H9 (cell line): Measurements from ENCODE around the gene PGM1. TPM values are rescaled to one million over a fixed set of nuclear protein-coding genes. Genes with fewer than 3 reads are reported as not detected.

Source experiments
- DNase-seq: peaks from one replicate; pipeline ENCODE4 v3.0.0-alpha.2; 2017
- H2AFZ ChIP-seq: one replicate; pipeline ENCODE4 v1.6.1; 2013; ENCODE audit warnings: mild to moderate bottlenecking, low read length, control low read depth, moderate library complexity
- H2AK5ac ChIP-seq: 2 replicates; pipeline ENCODE4 v1.6.1; 2013; ENCODE audit warnings: low read length, control low read depth, mixed read lengths; ENCODE audit not compliant: insufficient read length
- H2BK120ac ChIP-seq: one replicate; pipeline ENCODE4 v1.6.1; 2013; ENCODE audit warnings: low read depth, mild to moderate bottlenecking, low read length, control low read depth, inconsistent platforms; ENCODE audit not compliant: poor library complexity, severe bottlenecking
- H2BK12ac ChIP-seq: 2 replicates; pipeline ENCODE4 v1.6.1; 2013; ENCODE audit warnings: low read length, control low read depth, mixed read lengths, low read depth; ENCODE audit not compliant: insufficient read length
- H2BK15ac ChIP-seq: 2 replicates; pipeline ENCODE4 v1.6.1; 2013; ENCODE audit warnings: low read depth, low read length, control low read depth
- H2BK20ac ChIP-seq: one replicate; pipeline ENCODE4 v1.6.1; 2013; ENCODE audit warnings: low read depth, mild to moderate bottlenecking, low read length, control low read depth, inconsistent platforms; ENCODE audit not compliant: poor library complexity, severe bottlenecking
- H2BK5ac ChIP-seq: 2 replicates; pipeline ENCODE4 v1.6.1; 2013; ENCODE audit warnings: low read length, control low read depth, mixed read lengths; ENCODE audit not compliant: insufficient read length
- H3K14ac ChIP-seq: 2 replicates; pipeline ENCODE4 v1.6.1; 2013; ENCODE audit warnings: low read length, control low read depth; ENCODE audit not compliant: insufficient read depth
- H3K18ac ChIP-seq: 2 replicates; pipeline ENCODE4 v1.6.1; 2013; ENCODE audit warnings: low read depth, mild to moderate bottlenecking, mixed read lengths, low read length, control low read depth; ENCODE audit not compliant: insufficient read length
- H3K23ac ChIP-seq: 2 replicates; pipeline ENCODE4 v1.6.1; 2013; ENCODE audit warnings: low read length, control low read depth, mixed read lengths, low read depth; ENCODE audit not compliant: insufficient read length
- H3K23me2 ChIP-seq: 2 replicates; pipeline ENCODE4 v1.6.1; 2013; ENCODE audit warnings: low read depth, mild to moderate bottlenecking, mixed read lengths, low read length, control low read depth; ENCODE audit not compliant: insufficient read length, poor library complexity, severe bottlenecking
- H3K27ac ChIP-seq: 2 replicates; pipeline ENCODE4 v1.5.1; 2013; ENCODE audit warnings: low read length, control low read depth, mixed read lengths, low read depth; ENCODE audit not compliant: insufficient read length
- H3K27me3 ChIP-seq: 2 replicates; pipeline ENCODE4 v1.6.1; 2013; ENCODE audit warnings: low read length, control low read depth, inconsistent platforms; ENCODE audit not compliant: insufficient read depth
- H3K4ac ChIP-seq: 2 replicates; pipeline ENCODE4 v1.6.1; 2013; ENCODE audit warnings: low read depth, mild to moderate bottlenecking, control low read depth, inconsistent platforms, low read length, moderate library complexity
- H3K4me1 ChIP-seq: 2 replicates; pipeline ENCODE4 v1.6.1; 2013; ENCODE audit warnings: low read length, control low read depth, inconsistent platforms; ENCODE audit not compliant: insufficient read depth
- H3K4me2 ChIP-seq: 2 replicates; pipeline ENCODE4 v1.6.1; 2013; ENCODE audit warnings: low read length, control low read depth, mixed read lengths; ENCODE audit not compliant: insufficient read length, insufficient read depth
- H3K56ac ChIP-seq: 2 replicates; pipeline ENCODE4 v1.6.1; 2013; ENCODE audit warnings: low read depth, mild to moderate bottlenecking, mixed read lengths, low read length, control low read depth; ENCODE audit not compliant: insufficient read length
- H3K79me1 ChIP-seq: 2 replicates; pipeline ENCODE4 v1.6.1; 2013; ENCODE audit warnings: low read depth, mild to moderate bottlenecking, moderate library complexity, low read length, control low read depth, inconsistent platforms; ENCODE audit not compliant: insufficient read depth, poor library complexity, severe bottlenecking
- H3K79me2 ChIP-seq: 2 replicates; pipeline ENCODE4 v1.6.1; 2013; ENCODE audit warnings: low read length, control low read depth, inconsistent platforms; ENCODE audit not compliant: insufficient read depth
- H3K9ac ChIP-seq: 2 replicates; pipeline ENCODE4 v1.6.1; 2013; ENCODE audit warnings: low read length, control low read depth, mixed read lengths; ENCODE audit not compliant: insufficient read length; ENCODE audit errors: extremely low read depth
- H3K9me3 ChIP-seq: one replicate; pipeline ENCODE4 v1.6.1; 2013; ENCODE audit warnings: low read depth, low read length, inconsistent platforms; ENCODE audit not compliant: control insufficient read depth
- H3T11ph ChIP-seq: one replicate; pipeline ENCODE4 v1.6.1; 2013; ENCODE audit warnings: mild to moderate bottlenecking, low read length, control low read depth, inconsistent platforms
- H4K20me1 ChIP-seq: one replicate; pipeline ENCODE4 v1.6.1; 2013; ENCODE audit not compliant: control insufficient read depth, insufficient read length, insufficient read depth
- H4K5ac ChIP-seq: 2 replicates; pipeline ENCODE4 v1.6.1; 2013; ENCODE audit warnings: low read depth, mild to moderate bottlenecking, mixed read lengths, low read length, control low read depth; ENCODE audit not compliant: insufficient read length
- H4K8ac ChIP-seq: replicated peaks from 2 replicates; pipeline ENCODE4 v1.6.1; 2013; ENCODE audit warnings: low read length, control low read depth, mixed read lengths, low read depth; ENCODE audit not compliant: insufficient read length
- H4K91ac ChIP-seq: 2 replicates; pipeline ENCODE4 v1.6.1; 2013; ENCODE audit warnings: low read depth, mild to moderate bottlenecking, moderate library complexity, mixed read lengths, low read length, control low read depth; ENCODE audit not compliant: insufficient read length
- H3K27ac Mint-ChIP-seq, 3 experiments: 2 replicates in 2 of 3; 3 replicates in 1 of 3; pipeline ENCODE4 v1.8.0; 2020 to 2021; ENCODE audit warnings: mixed read lengths in 3 of 3, mild to moderate bottlenecking in 1 of 3, moderate library complexity in 1 of 3
- H3K27me3 Mint-ChIP-seq: 2 replicates; pipeline ENCODE4 v1.8.0; 2021; ENCODE audit warnings: low read depth, mild to moderate bottlenecking, moderate library complexity, mixed read lengths
- H3K36me3 Mint-ChIP-seq, 3 experiments: 2 replicates in 2 of 3; 3 replicates in 1 of 3; pipeline ENCODE4 v1.8.0; 2020 to 2021; ENCODE audit warnings: low read depth in 3 of 3, mixed read lengths in 3 of 3; ENCODE audit not compliant: insufficient read depth in 1 of 3
- H3K4me1 Mint-ChIP-seq, 2 experiments: 2 replicates each; pipeline ENCODE4 v1.8.0; 2020; ENCODE audit warnings: mixed read lengths in 2 of 2
- H3K4me3 Mint-ChIP-seq, 2 experiments: 2 replicates in 1 of 2; 3 replicates in 1 of 2; pipeline ENCODE4 v1.8.0; 2020 to 2021; ENCODE audit warnings: mild to moderate bottlenecking in 2 of 2, mixed read lengths in 2 of 2, moderate library complexity in 1 of 2
- H3K9me3 Mint-ChIP-seq, 2 experiments: 2 replicates in 1 of 2; 3 replicates in 1 of 2; pipeline ENCODE4 v1.8.0; 2020; ENCODE audit warnings: mild to moderate bottlenecking in 2 of 2, mixed read lengths in 2 of 2, moderate library complexity in 1 of 2
- CTCF ChIP-seq: fragments of 200-600 bp; sonication (generic); conservative IDR thresholded peaks from 3 replicates; pipeline ENCODE4 v1.8.0; 2021; ENCODE audit warnings: antibody characterized with exemption, mild to moderate bottlenecking
- WGBS: extraction: QIAGEN DNeasy Blood & Tissue Kit; methylation state at CpG from one replicate; pipeline ENCODE4 v1.1.7; 2013; ENCODE audit warnings: missing lambda C conversion rate, low lambda C conversion rate, mixed read lengths; ENCODE audit not compliant: insufficient read length; ENCODE audit errors: extremely low coverage; 5-methylcytosine and 5-hydroxymethylcytosine counted together
- total RNA-seq: library from RNA; stranded (reverse); gene quantifications from 2 replicates; pipeline ENCODE4 v1.2.1, GENCODE V29; 2021

Gene PGM1
- total RNA-seq, 1 experiment from 2014 or later = 56.4 TPM

GRCh38 chr1:63643517-63643916, 50.3 kb downstream of the PGM1 start:
- H3K27me3 Mint-ChIP-seq = no peaks in the 10 kb centered on the region; the same call in 1 of the 2 replicates
- H3K27ac Mint-ChIP-seq = no peak overlapping the region

More at GRCh38 chr1:63643517-63643916, 50.3 kb downstream of the PGM1 start:
- TF ChIP-seq CTCF = no peak
- H3K14ac ChIP-seq = no peak overlapping the region
- Mint-ChIP-seq H3K4me3 (no peak overlapping the region), H3K4me1 (0 out of 4 replicates have a peak, but pooled peaks cover 2 to 3% of the 10 kb centered on the region in 2 experiments), H3K36me3 (peaks cover 0 to 11% (median 4%) of the 10 kb centered on the region in 3 experiments; a peak in 4 of 7 replicates), H3K9me3 (no peaks in the 10 kb centered on the region)
- no peak overlapping the region for H2BK20ac ChIP-seq
- no CpG with 5 or more reads among the region's 3 CpGs for WGBS
- H4K20me1 ChIP-seq = no peaks in the 10 kb centered on the region
- no peak overlapping the region for H2AFZ ChIP-seq
- no peak overlapping the region for H2BK12ac ChIP-seq
- no peaks in the 10 kb centered on the region for H3K9me3 ChIP-seq
- H3T11ph ChIP-seq = no peak overlapping the region
- H3K4me2 ChIP-seq = no peak overlapping the region
- no peak overlapping the region for H3K9ac ChIP-seq
- no peak overlapping the region for H4K5ac ChIP-seq
- no peaks in the 10 kb centered on the region for H3K79me2 ChIP-seq
- H2BK5ac ChIP-seq = no peak overlapping the region
- no peaks in the 10 kb centered on the region for H3K27me3 ChIP-seq
- no peak overlapping the region for H3K23ac ChIP-seq
- H2BK15ac ChIP-seq = no peak overlapping the region
- H2BK120ac ChIP-seq = no peak overlapping the region
- no peak overlapping the region for H3K18ac ChIP-seq
- H4K91ac ChIP-seq = no peak overlapping the region
- 0 out of 2 replicates have a peak, but pooled peaks cover 2% of the 10 kb centered on the region for H3K4me1 ChIP-seq
- DNase-seq = no peak
- H3K56ac ChIP-seq = no peak overlapping the region
- no peaks in the 10 kb centered on the region for H3K79me1 ChIP-seq
- H3K23me2 ChIP-seq = no peaks in the 10 kb centered on the region
- H3K4ac ChIP-seq = no peak overlapping the region
- H3K27ac ChIP-seq = no peak overlapping the region
- no peak overlapping the region for H4K8ac ChIP-seq
- no peak overlapping the region for H2AK5ac ChIP-seq
